ENCODE results near the gene ZSCAN5A.
"Not testable (repeated sequence)": the region's sequence is repeated elsewhere in the genome, so short reads cannot be mapped to it uniquely, and the experiment has no call there.

The ZSCAN5A gene

GRCh38 chr19:56270676-56271075 is 44.0 kb downstream of the ZSCAN5A start:
- no peak for DNase-seq

DNA sequence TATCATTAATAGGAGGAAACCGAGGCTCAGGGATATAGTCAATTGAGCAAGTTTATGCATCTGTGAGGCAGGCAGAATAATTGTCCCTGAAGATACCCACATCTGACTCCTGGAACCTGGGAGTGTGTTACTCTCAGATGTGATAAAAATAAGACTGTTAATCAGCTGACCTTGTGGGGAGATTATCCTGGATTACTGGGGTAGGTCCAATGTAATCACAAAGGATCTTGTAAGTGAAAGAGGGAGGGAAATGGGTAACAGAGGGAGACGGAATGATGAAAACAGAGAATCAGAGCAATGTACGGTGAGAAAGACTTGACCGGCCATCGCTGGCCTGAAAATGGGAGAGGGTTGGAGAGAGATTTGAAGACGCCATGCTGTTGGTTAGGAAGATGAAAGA is 45.3 kb downstream of the ZSCAN5A start:
- no peak for DNase-seq

- DNase-seq: no peak
These were observed 48.6 kb downstream of the ZSCAN5A start for GRCh38 chr19:56266051-56266450.

DNA sequence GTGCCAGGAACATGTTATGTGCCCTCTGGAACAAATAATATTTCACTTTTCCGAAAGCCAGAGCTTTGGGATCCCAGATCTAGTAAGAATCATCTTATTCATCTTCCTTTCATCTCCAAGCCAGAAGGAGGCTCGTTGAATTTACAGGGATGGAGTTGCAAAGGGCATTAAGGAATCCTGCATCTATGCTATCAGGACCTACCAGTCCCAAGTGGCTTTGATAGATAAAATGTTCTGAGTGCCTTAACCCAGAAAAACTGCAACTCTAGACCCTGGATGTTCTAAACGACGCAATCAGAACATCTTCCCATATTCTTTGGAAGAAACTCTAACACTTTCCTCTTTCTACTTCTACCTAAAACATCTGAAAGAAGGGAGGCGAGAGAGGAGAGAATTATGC is 51.3 kb downstream of the ZSCAN5A start:
- no peak for DNase-seq

DNA sequence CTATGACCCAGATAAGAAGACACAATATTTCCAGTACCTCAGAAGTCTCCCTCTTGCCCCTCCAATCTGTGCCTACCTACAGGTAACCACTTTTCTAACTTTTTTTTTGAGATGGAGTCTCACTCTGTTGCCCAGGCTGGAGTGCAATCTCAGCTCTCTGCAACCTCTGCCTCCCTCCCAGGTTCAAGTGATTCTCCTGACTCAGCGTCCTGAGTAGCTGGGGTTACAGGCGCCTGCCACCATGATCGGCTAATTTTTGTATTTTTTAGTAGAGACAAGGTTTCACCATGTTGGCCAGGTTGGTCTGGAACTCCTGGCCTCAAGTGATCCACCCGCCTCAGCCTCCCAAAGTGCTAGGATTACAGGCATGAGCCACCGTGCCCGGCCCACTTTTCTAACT is 52.7 kb downstream of the ZSCAN5A start:
- DNase-seq: not testable (repeated sequence)

GRCh38 chr19:56261145-56261544 is 53.5 kb downstream of the ZSCAN5A start:
- no peak for DNase-seq

GRCh38 chr19:56258272-56258671 is 56.4 kb downstream of the ZSCAN5A start:
- no peak for DNase-seq

- DNase-seq: no peak
These were observed 60.9 kb downstream of the ZSCAN5A start for GRCh38 chr19:56253737-56254136.

DNA sequence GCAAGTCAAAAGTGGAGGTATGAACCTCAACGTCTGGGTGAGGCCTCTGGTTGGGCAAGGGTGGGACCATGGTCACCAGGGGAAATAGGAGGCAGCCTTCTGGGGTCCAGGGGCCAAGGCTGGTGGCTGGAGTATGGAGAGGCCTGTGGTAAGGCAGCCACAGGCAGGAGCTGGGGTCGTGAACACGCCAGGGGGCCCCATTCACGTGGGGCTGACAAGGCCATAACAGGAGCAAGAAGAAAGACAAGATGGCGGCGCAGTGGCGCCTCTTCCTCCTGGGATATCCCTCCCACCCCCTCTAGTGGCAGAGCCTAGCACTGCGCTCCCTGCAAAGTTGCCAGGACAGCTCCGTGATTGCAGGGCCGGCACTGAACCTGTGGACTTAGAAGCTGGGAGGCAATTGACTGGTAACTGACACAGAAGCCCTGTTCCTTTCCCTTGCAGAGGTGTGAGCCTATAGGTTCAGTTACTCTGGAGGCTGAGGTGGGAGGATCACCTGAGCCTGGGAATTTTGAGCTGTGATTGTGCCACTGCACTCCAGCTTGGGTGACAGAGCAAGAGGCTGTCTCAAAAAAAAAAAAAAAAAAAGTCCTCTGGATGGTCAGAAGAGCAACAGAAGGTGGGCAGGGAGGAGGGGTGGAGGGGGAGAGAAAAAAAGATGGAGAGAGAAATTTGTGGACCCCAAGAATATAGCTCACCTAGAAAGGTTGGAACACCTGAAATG is 61.8 kb downstream of the ZSCAN5A start:
- DNase-seq: peak; percentile 76

GRCh38 chr19:56248736-56249338 is 65.8 kb downstream of the ZSCAN5A start:
- not testable (repeated sequence) for DNase-seq

DNA sequence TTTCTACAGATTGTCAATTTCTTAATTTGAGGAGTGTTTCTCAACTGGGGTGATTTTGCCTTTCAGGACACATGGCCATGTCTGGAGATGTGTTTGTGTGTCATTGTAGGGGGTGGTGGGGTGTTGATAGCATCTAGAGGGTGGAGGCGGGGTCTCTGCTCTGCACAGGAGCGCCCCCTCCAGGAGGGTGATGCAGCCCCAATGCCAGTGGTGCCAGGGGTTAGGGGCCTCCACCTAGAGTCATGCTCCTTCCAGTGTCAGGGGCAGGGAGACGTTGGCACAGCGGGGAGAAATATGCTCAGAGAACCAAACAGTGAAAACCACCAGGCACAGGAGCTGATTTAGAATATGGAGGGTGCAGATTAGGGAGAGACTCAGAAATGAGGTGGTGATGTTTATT is 68.9 kb downstream of the ZSCAN5A start:
- not testable (repeated sequence) for DNase-seq

GRCh38 chr19:56245121-56245740 is 69.4 kb downstream of the ZSCAN5A start:
- no peak for DNase-seq

DNA sequence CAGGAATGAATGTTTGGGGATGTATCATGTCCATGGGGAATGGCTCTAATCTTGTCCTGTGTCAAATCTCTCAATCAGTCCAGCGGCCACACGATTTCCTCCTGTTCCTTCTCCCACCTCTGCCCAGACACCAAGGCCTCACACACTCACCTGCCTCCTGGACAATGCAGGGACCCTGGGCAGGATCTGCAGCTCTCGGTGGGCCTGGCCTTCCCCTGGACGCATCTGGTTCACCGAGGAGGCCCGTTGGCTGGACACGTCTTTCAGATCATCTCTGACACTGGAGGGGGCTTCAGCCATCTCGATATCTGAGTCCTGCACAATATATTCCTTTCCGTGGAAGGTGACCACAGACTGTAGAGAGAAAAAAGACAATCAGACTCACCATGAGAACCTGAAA is 91.2 kb downstream of the ZSCAN5A start:
- no peak for DNase-seq

DNA sequence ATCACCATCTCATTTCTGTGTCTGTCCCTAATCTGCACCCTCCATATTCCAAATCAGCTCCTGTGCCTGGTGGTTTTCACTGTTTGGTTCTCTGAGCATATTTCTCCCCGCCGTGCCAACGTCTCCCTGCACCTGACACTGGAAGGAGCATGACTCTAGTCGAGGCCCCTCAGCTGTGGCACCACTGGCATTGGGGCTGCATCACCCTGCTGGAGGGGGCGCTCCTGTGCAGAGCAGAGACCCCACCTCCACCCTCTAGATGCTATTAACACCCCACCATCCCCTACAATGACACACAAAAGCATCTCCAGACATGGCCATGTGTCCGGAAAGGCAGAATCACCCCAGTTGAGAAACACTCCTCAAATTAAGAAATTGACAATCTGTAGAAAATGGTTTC is 91.7 kb downstream of the ZSCAN5A start:
- no peak for DNase-seq

- DNase-seq: no peak
These were observed 92.8 kb downstream of the ZSCAN5A start for GRCh38 chr19:56221851-56222250.

- not testable (repeated sequence) for DNase-seq
These were observed 93.2 kb downstream of the ZSCAN5A start for GRCh38 chr19:56221442-56221841.

- DNase-seq: no peak
These were observed 95.7 kb downstream of the ZSCAN5A start for GRCh38 chr19:56218961-56219360.

GRCh38 chr19:56217039-56217949 is 97.3 kb downstream of the ZSCAN5A start:
- no peak for DNase-seq

- no peak for DNase-seq
These were observed 102.9 kb downstream of the ZSCAN5A start for GRCh38 chr19:56211718-56212117.

- DNase-seq: not testable (repeated sequence)
These were observed 104.6 kb downstream of the ZSCAN5A start for GRCh38 chr19:56210036-56210435.

GRCh38 chr19:56209091-56209490 is 105.5 kb downstream of the ZSCAN5A start:
- DNase-seq: no peak

GRCh38 chr19:56207581-56207980 is 107.1 kb downstream of the ZSCAN5A start:
- DNase-seq: not testable (repeated sequence)

- no peak for DNase-seq
These were observed 112.7 kb downstream of the ZSCAN5A start, which contains the start of gene ZSCAN5C for GRCh38 chr19:56201973-56202372. Gene ZSCAN5C, plus strand, starts transcription at chr19:56202273. Its CDS starts 3,641 bp downstream, at chr19:56205914.

Measured in activated naive CD4-positive, alpha-beta T cell treated with anti-CD3 and anti-CD28 coated beads, Interleukin-2, amount 50 U/mL, for 16 hours (primary cell).